Upper lobe of right lung (tissue), 1 donor: ENCODE results near the gene METTL24. TPM values are rescaled to one million over a fixed set of nuclear protein-coding genes. Genes with fewer than 3 reads are reported as not detected.
A peak's percentile ranks its signal among the peaks of the same experiment; 100 is the strongest.
"Not testable (repeated sequence)": the region's sequence is repeated elsewhere in the genome, so short reads cannot be mapped to it uniquely, and the experiment has no call there.

Experiments
- ATAC-seq: fragments of 200-7000 bp; cut with Tn5 transposase; one replicate; pipeline ENCODE4 v1.9.1; 2020; ENCODE audit warnings: mild to moderate bottlenecking, moderate library complexity
- DNase-seq: peaks from one replicate; pipeline ENCODE4 v3.0.0-alpha.2; 2020
- H3K27ac ChIP-seq: fragments of 200-600 bp; one replicate; pipeline ENCODE4 v1.8.0; 2022
- H3K27me3 ChIP-seq: fragments of 200-600 bp; one replicate; pipeline ENCODE4 v1.8.0; 2022; ENCODE audit warnings: mild to moderate bottlenecking
- H3K36me3 ChIP-seq: fragments of 200-600 bp; one replicate; pipeline ENCODE4 v1.8.0; 2022
- H3K4me1 ChIP-seq: fragments of 200-600 bp; one replicate; pipeline ENCODE4 v1.8.0; 2022
- H3K4me3 ChIP-seq: fragments of 200-600 bp; one replicate; pipeline ENCODE4 v1.8.0; 2022; ENCODE audit warnings: mild to moderate bottlenecking
- H3K9me3 ChIP-seq: fragments of 200-600 bp; one replicate; pipeline ENCODE4 v1.8.0; 2022
- CTCF ChIP-seq: fragments of 200-600 bp; IDR thresholded peaks from one replicate; pipeline ENCODE4 v1.8.0; 2022; ENCODE audit warnings: antibody characterized with exemption
- intact Hi-C: fragments of 100-400 bp; cut with DNase I; formaldehyde crosslinking; loops from one replicate; pipeline ENCODE4 v1.11.0; 2022
- total RNA-seq: library from RNA; stranded (reverse); fragmentation: NEBNext Ultra II Directional; extraction: Animal tissue kit (Norgen Biotek cat#: 25700); gene quantifications from one replicate; pipeline ENCODE4 v1.2.1, GENCODE V29; 2021
- donor health status: DM: no; HTN: yes; CAD: no; lungs with severe emphysema.

The METTL24 gene
- total RNA-seq, 1 donor from 2014 or later = 3.7 TPM

- Histone ChIP-seq H3K4me3 (no peak overlapping the region), H3K36me3 (peaks cover 5% of the 10 kb centered on the region), H3K9me3 (no peaks in the 10 kb centered on the region), H3K27me3 (no peaks in the 10 kb centered on the region), H3K27ac (no peak overlapping the region), H3K4me1 (no peaks in the 10 kb centered on the region)
- TF ChIP-seq CTCF = no peak
- no peak for DNase-seq
- intact Hi-C loops = no loop called here
- ATAC-seq = no peak
Observed at GRCh38 chr6:110239526-110240274, 118.4 kb downstream of the METTL24 start.

DNA sequence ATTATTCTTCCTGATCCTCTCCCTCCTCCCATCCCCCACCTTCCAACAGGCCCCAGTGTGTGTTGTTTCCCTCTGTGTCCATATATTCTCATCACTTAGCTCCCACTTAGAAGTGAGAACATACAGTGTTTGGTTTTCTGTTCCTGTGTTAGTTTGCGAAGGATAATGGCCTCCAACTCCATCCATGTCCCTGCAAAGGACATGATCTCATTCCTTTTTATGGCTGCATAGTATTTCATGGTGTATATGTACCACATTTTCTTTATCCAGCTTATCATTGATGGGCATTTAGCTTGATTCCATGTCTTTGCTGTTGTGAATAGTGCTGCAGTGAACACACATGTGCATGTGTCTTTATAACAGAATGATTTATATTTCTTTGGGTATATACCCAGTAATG lies 122.1 kb downstream of the METTL24 start:
- H3K27ac ChIP-seq, DNase-seq, H3K9me3 ChIP-seq, H3K4me1 ChIP-seq, H3K4me3 ChIP-seq, H3K27me3 ChIP-seq, H3K36me3 ChIP-seq, intact Hi-C loops, ATAC-seq: not testable (repeated sequence)

DNA sequence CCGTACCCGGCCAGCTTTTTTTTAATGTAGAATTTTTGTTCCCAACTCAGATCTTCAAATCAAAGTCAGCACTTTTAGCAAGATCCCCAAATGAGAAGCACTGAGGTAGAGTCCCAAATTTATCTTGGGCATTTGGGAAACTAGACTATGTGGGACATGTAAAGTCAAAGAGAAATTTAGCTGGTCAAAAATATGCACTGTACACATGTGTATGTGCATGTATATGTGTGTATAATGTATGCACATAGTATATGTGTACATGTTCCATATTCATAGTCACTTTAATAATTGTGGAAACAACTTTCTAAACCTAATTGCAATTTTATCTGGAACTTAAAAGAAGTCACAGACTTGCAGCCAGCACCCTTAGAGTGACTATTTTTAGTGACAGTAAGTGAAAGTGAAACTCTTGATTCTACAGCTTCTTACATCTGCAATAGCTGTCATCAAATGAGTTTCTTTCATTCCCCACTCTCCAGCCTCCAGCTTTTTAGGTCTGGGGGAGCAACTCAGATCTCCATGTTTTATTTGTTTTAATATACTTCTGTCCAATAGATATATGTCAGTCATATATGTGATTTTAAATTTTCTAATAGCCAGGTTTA lies 124.3 kb downstream of the METTL24 start:
- intact Hi-C loops = no loop called here
- H3K4me1 ChIP-seq = peaks cover 6% of the 10 kb centered on the region
- no peaks in the 10 kb centered on the region for H3K27me3 ChIP-seq
- no peak overlapping the region for H3K27ac ChIP-seq
- H3K4me3 ChIP-seq = no peak overlapping the region
- H3K9me3 ChIP-seq = no peaks in the 10 kb centered on the region
- DNase-seq (no peak), ATAC-seq (peak; percentile 15)
- peaks cover 11% of the 10 kb centered on the region for H3K36me3 ChIP-seq
- no peak for TF ChIP-seq CTCF

DNA sequence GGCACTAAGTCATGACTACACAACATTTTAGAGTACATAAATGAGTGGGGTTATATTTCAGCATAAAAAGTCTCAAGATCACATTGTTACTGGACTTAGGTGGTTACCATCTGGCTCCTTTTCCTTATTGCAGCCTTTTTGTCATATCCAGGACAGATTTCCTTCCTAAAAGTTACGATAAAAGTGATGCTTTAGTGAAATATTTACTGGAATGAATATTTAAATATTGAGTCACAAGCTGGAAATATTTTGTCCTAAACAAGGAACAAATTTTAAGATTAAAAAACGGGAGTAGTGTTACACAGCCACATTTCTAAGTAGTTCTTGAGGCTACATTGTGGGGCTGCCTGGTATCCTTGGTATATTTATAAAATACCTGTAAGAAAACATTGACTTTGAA lies 125.7 kb downstream of the METTL24 start:
- DNase-seq (no peak), ATAC-seq (no peak)
- Histone ChIP-seq H3K9me3 (no peaks in the 10 kb centered on the region), H3K4me3 (no peak overlapping the region), H3K4me1 (peaks cover 6% of the 10 kb centered on the region), H3K36me3 (peaks cover 24% of the 10 kb centered on the region), H3K27ac (no peak overlapping the region), H3K27me3 (no peaks in the 10 kb centered on the region)
- intact Hi-C loops = no loop called here
- TF ChIP-seq CTCF = no peak

GRCh38 chr6:110226261-110226660 lies 131.9 kb downstream of the METTL24 start:
- ATAC-seq = no peak
- no peaks in the 10 kb centered on the region for H3K4me1 ChIP-seq
- intact Hi-C loops = no loop called here

More at GRCh38 chr6:110226261-110226660, 131.9 kb downstream of the METTL24 start:
- H3K27ac ChIP-seq = no peak overlapping the region
- TF ChIP-seq CTCF = no peak
- H3K9me3 ChIP-seq = no peaks in the 10 kb centered on the region
- DNase-seq = no peak
- no peak overlapping the region for H3K4me3 ChIP-seq
- peaks cover 71% of the 10 kb centered on the region for H3K36me3 ChIP-seq
- no peaks in the 10 kb centered on the region for H3K27me3 ChIP-seq
